ENCODE data around the gene IGSF3. TPM values are rescaled to one million over a fixed set of nuclear protein-coding genes. Genes with fewer than 3 reads are reported as not detected.
"Not testable (repeated sequence)": the region's sequence is repeated elsewhere in the genome, so short reads cannot be mapped to it uniquely, and the experiment has no call there.

Gene IGSF3
- polyA plus RNA-seq, 1 donor (not counting 4 experiments of a cell fraction or from before 2014, with no cell fraction given): 47.4 TPM

DNA sequence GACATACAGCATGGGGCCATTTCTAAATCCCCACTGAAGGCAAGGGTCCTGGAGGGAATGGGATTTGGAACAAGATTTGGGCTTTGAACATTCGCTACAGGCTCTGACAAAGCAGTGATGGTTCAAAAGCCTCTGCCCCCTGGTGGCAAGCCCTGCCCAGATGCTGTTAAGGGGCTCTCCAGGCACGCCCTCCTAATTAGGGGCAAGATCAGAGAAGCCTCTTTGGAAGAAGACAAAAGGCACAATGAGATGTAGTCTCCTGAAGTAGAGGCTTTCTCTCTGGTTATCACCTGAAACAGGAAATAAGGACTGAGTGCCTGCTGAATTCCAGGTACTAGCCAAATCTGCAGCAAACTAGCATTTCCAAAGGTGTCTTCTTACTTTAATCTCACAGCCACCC lies 37.5 kb downstream of the IGSF3 start:
- dilution Hi-C loops (cut with MboI; ENCODE audit: extremely low pct_ligation_motif_present, low sequenced_read_pairs); H3K27ac ChIP-seq (ENCODE audit: control insufficient read depth, insufficient read depth, low read length): not testable (repeated sequence)
- TF ChIP-seq, protein P1, sequence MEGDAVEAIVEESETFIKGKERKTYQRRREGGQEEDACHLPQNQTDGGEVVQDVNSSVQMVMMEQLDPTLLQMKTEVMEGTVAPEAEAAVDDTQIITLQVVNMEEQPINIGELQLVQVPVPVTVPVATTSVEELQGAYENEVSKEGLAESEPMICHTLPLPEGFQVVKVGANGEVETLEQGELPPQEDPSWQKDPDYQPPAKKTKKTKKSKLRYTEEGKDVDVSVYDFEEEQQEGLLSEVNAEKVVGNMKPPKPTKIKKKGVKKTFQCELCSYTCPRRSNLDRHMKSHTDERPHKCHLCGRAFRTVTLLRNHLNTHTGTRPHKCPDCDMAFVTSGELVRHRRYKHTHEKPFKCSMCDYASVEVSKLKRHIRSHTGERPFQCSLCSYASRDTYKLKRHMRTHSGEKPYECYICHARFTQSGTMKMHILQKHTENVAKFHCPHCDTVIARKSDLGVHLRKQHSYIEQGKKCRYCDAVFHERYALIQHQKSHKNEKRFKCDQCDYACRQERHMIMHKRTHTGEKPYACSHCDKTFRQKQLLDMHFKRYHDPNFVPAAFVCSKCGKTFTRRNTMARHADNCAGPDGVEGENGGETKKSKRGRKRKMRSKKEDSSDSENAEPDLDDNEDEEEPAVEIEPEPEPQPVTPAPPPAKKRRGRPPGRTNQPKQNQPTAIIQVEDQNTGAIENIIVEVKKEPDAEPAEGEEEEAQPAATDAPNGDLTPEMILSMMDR (optimal IDR thresholded peaks at IDR 0.05 in 1 of 3, IDR thresholded peaks at IDR 0.05 in 1 of 3, conservative IDR thresholded peaks at IDR 0.05 in 1 of 3; ENCODE audit: extremely low read depth in 1 of 3, insufficient read depth in 2 of 3, low read length in 3 of 3): peak in 1 of 3 experiments; percentile 5

DNA sequence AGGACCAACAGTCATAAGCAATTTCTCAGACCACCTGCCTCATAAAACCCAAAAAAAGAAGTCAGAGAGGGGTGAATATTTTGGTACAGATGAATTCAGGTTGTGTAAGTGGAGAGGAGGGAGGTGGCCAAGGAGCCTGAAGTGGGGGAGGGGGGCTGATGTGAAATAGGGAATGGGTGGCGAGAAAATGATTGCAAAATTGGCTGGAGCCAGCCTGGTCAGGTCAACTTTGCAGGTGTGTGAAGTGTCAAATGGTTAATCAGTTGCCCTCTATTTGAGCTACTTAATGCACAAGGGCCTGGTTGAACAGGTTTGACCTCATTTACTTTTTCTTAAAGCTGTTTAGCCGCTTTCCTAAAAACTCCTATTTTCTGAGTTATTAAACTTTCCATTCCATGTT lies 38.1 kb downstream of the IGSF3 start:
- H3K36me3 ChIP-seq (ENCODE audit: control insufficient read depth in 2 of 2, extremely low read depth in 1 of 2, insufficient read depth in 2 of 2, low read length in 2 of 2); H3K27ac ChIP-seq (ENCODE audit: control insufficient read depth, insufficient read depth, low read length); H3K4me2 ChIP-seq (ENCODE audit: control insufficient read depth, extremely low read depth, insufficient read depth, low read depth, low read length); H2AFZ ChIP-seq (ENCODE audit: control insufficient read depth, low read length); H3K27me3 ChIP-seq (ENCODE audit: control insufficient read depth, extremely low read depth, insufficient read depth, low read length); H3K9me3 ChIP-seq (ENCODE audit: control insufficient read depth, low read depth, low read length); dilution Hi-C loops (cut with MboI; ENCODE audit: extremely low pct_ligation_motif_present, low sequenced_read_pairs); FAIRE-seq; H3K9ac ChIP-seq (ENCODE audit: control insufficient read depth, extremely low read depth, insufficient read depth, low read length); H4K20me1 ChIP-seq (ENCODE audit: control insufficient read depth, extremely low read depth, insufficient read depth, low read length); H3K4me3 ChIP-seq (ENCODE audit: control insufficient read depth in 2 of 3, extremely low read depth in 1 of 3, insufficient read depth in 2 of 3, low read depth in 1 of 3, low read length in 3 of 3); H3K4me1 ChIP-seq (ENCODE audit: control insufficient read depth, extremely low read depth, insufficient read depth, low read length); DNase-seq (ENCODE audit: low read depth, low spot score); H3K9me1 ChIP-seq (ENCODE audit: control insufficient read depth, extremely low read depth, insufficient read depth, low read length): not testable (repeated sequence)
- H3K79me2 ChIP-seq (ENCODE audit: control insufficient read depth, insufficient read depth, low read length): peaks cover 22% of the 10 kb centered on the region

More for the DNA sequence above, 37.5 kb downstream of the IGSF3 start:
- H3K36me3 ChIP-seq (ENCODE audit: control insufficient read depth in 2 of 2, extremely low read depth in 1 of 2, insufficient read depth in 2 of 2, low read length in 2 of 2); DNase-seq (ENCODE audit: low read depth, low spot score); H3K4me2 ChIP-seq (ENCODE audit: control insufficient read depth, extremely low read depth, insufficient read depth, low read depth, low read length); H3K9me3 ChIP-seq (ENCODE audit: control insufficient read depth, low read depth, low read length); H3K9me1 ChIP-seq (ENCODE audit: control insufficient read depth, extremely low read depth, insufficient read depth, low read length); H3K4me1 ChIP-seq (ENCODE audit: control insufficient read depth, extremely low read depth, insufficient read depth, low read length); H2AFZ ChIP-seq (ENCODE audit: control insufficient read depth, low read length); FAIRE-seq; H3K4me3 ChIP-seq (ENCODE audit: control insufficient read depth in 2 of 3, extremely low read depth in 1 of 3, insufficient read depth in 2 of 3, low read depth in 1 of 3, low read length in 3 of 3); H3K27me3 ChIP-seq (ENCODE audit: control insufficient read depth, extremely low read depth, insufficient read depth, low read length); H4K20me1 ChIP-seq (ENCODE audit: control insufficient read depth, extremely low read depth, insufficient read depth, low read length); H3K9ac ChIP-seq (ENCODE audit: control insufficient read depth, extremely low read depth, insufficient read depth, low read length): not testable (repeated sequence)
- H3K79me2 ChIP-seq (ENCODE audit: control insufficient read depth, insufficient read depth, low read length): peaks cover 21% of the 10 kb centered on the region

DNA sequence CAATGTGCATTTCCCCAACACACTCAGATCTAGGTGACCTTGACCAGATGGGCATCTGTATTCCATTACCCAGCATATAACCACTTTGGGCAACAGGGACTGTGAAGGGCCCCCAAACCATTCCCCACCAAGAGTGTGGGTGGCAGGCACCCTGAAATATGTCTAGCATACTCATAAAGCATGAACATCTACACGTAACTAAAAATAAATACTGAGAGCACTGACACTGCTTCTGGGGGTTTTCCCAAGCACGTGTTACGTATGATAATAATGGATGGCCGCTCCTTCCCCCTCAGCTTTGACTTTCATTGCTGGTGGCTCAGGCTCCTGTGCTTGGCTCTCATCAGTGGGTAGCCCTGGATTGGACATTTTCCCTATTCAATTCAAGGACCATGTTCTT lies 39.1 kb downstream of the IGSF3 start:
- Histone ChIP-seq H3K27ac (ENCODE audit: control insufficient read depth, insufficient read depth, low read length) (no peak overlapping the region), H3K9me3 (ENCODE audit: control insufficient read depth, low read depth, low read length) (no peaks in the 10 kb centered on the region), H3K27me3 (ENCODE audit: control insufficient read depth, extremely low read depth, insufficient read depth, low read length) (no peaks in the 10 kb centered on the region), H3K4me1 (ENCODE audit: control insufficient read depth, extremely low read depth, insufficient read depth, low read length) (no peaks in the 10 kb centered on the region), H3K4me3 (ENCODE audit: control insufficient read depth in 2 of 3, extremely low read depth in 1 of 3, insufficient read depth in 2 of 3, low read depth in 1 of 3, low read length in 3 of 3) (no peak overlapping the region), H4K20me1 (ENCODE audit: control insufficient read depth, extremely low read depth, insufficient read depth, low read length) (no peaks in the 10 kb centered on the region), H3K9ac (ENCODE audit: control insufficient read depth, extremely low read depth, insufficient read depth, low read length) (no peak overlapping the region), H3K4me2 (ENCODE audit: control insufficient read depth, extremely low read depth, insufficient read depth, low read depth, low read length) (no peak overlapping the region), H3K9me1 (ENCODE audit: control insufficient read depth, extremely low read depth, insufficient read depth, low read length) (no peaks in the 10 kb centered on the region), H2AFZ (ENCODE audit: control insufficient read depth, low read length) (no peak overlapping the region), H3K36me3 (ENCODE audit: control insufficient read depth in 2 of 2, extremely low read depth in 1 of 2, insufficient read depth in 2 of 2, low read length in 2 of 2) (no peaks in the 10 kb centered on the region), H3K79me2 (ENCODE audit: control insufficient read depth, insufficient read depth, low read length) (peaks cover 25% of the 10 kb centered on the region)
- DNase-seq (ENCODE audit: low read depth, low spot score) (no peak), FAIRE-seq (no peak)
- dilution Hi-C loops (cut with MboI; ENCODE audit: extremely low pct_ligation_motif_present, low sequenced_read_pairs): no loop called here
- no peak for TF ChIP-seq EZH2 (IDR thresholded peaks at IDR 0.05; ENCODE audit: low read length)
- TF ChIP-seq, protein P1 (optimal IDR thresholded peaks at IDR 0.05 in 1 of 3, IDR thresholded peaks at IDR 0.05 in 1 of 3, conservative IDR thresholded peaks at IDR 0.05 in 1 of 3; ENCODE audit: extremely low read depth in 1 of 3, insufficient read depth in 2 of 3, low read length in 3 of 3): no peak

DNA sequence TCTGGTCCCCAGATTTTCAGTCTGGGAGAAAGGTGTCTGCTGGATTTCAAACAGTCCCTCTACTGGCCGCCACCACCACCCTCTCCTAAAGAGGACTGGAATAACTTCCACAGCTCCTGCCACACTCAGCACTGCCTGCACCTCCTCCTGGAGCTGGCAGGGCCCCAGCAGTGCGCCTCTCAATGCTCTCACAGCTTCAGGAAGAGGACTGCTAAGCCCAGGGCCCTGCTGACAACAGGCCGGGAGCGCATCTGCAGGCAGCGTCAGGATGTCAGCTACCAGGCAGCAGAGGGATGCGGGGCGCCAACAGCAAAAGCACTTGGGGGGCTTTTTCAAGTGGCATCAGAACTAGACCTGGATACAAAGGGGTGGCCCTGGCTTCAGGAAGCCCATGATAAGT lies 40.2 kb downstream of the IGSF3 start:
- H4K20me1 ChIP-seq (ENCODE audit: control insufficient read depth, extremely low read depth, insufficient read depth, low read length); H3K4me3 ChIP-seq (ENCODE audit: control insufficient read depth in 2 of 3, extremely low read depth in 1 of 3, insufficient read depth in 2 of 3, low read depth in 1 of 3, low read length in 3 of 3); FAIRE-seq; dilution Hi-C loops (cut with MboI; ENCODE audit: extremely low pct_ligation_motif_present, low sequenced_read_pairs); H3K4me2 ChIP-seq (ENCODE audit: control insufficient read depth, extremely low read depth, insufficient read depth, low read depth, low read length); H3K27me3 ChIP-seq (ENCODE audit: control insufficient read depth, extremely low read depth, insufficient read depth, low read length); H3K9me1 ChIP-seq (ENCODE audit: control insufficient read depth, extremely low read depth, insufficient read depth, low read length); H3K4me1 ChIP-seq (ENCODE audit: control insufficient read depth, extremely low read depth, insufficient read depth, low read length); H2AFZ ChIP-seq (ENCODE audit: control insufficient read depth, low read length); H3K9me3 ChIP-seq (ENCODE audit: control insufficient read depth, low read depth, low read length); DNase-seq (ENCODE audit: low read depth, low spot score); H3K36me3 ChIP-seq (ENCODE audit: control insufficient read depth in 2 of 2, extremely low read depth in 1 of 2, insufficient read depth in 2 of 2, low read length in 2 of 2); H3K27ac ChIP-seq (ENCODE audit: control insufficient read depth, insufficient read depth, low read length); H3K9ac ChIP-seq (ENCODE audit: control insufficient read depth, extremely low read depth, insufficient read depth, low read length): not testable (repeated sequence)
- peaks cover 26% of the 10 kb centered on the region for H3K79me2 ChIP-seq (ENCODE audit: control insufficient read depth, insufficient read depth, low read length)

Data from keratinocyte (primary cell).